ENCODE measurements around the gene PDE4C.

The PDE4C gene

DNA sequence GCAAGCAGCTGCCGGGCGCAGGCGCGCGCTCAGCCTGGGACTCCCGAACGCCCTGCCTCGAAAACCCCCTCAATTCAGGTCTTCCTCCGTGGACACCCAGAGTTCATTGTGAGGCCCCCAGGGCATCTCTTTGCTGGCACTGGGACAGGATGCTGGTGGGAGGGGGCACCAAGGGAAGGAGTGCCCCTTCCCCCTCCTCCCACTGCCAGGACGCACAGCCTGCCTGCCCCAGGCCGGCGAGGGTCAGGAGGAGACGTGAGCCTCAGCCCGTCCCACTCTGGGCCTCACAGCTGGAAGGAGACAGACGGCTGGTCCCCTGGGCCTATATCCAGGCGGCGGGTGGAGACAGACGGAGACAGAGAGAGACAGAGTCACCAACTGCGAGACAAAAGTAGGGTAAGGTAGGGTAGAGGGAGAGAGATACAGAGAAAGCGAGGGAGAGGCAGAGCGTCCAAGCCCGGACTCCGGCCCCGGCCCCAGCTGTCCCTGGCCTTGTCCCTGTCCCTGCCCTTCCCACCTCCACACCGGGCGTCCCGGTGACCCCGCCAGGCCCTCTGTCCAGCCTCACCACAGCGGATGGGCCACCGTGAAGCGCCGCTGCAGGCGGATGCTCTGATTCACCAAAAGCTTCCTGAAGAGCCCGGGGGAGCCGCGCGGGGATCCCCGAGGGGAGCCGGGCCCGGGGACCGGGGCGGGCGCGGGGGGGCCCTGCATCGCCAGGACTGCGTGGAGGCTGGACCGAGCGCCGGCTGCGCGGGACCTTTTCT, at the start of gene PDE4C:
Gene PDE4C, minus strand, starts transcription at position 737 of the 767 bp plus-strand sequence. Its CDS starts 23 bp downstream, at position 714.
- DNase-seq = no peak

GRCh38 chr19:18274781-18275356, 48.6 kb upstream of the PDE4C start:
- peak in 53 of 56 donors; percentile 4 to 92 (median 61) for DNase-seq

- no peak for DNase-seq
Measured at GRCh38 chr19:18274219-18274780, 48.1 kb upstream of the PDE4C start, which contains the start of gene IQCN. IQCN (minus strand) TSS chr19:18274452; CDS start chr19:18269478, 4,974 bp downstream.

- DNase-seq = no peak
Measured at GRCh38 chr19:18273561-18274218, 47.5 kb upstream of the PDE4C start.

DNA sequence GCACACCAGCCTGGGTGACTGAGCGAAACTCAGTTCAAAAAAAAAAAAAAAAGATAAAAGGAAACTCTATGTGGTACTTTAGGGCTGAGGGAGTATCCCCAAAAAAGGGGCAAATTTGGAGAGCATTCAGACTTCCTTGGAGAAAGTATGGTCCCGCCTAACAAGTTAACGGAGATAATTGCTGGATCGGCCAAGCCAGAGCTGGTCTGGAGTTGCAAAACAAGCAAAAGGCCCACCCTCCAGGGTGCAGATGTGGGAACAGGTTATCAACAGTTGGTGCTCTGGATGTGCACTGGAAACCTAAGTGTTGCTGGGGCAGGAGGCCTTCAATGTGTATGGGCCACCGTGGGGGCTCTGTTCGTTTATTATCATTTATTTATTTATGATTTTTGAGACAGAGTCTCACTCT, 45.2 kb upstream of the PDE4C start:
- no peak for DNase-seq

- DNase-seq = no peak
Measured at GRCh38 chr19:18270326-18270725, 44.1 kb upstream of the PDE4C start.

GRCh38 chr19:18269070-18269723, 43.0 kb upstream of the PDE4C start:
- DNase-seq = no peak

DNA sequence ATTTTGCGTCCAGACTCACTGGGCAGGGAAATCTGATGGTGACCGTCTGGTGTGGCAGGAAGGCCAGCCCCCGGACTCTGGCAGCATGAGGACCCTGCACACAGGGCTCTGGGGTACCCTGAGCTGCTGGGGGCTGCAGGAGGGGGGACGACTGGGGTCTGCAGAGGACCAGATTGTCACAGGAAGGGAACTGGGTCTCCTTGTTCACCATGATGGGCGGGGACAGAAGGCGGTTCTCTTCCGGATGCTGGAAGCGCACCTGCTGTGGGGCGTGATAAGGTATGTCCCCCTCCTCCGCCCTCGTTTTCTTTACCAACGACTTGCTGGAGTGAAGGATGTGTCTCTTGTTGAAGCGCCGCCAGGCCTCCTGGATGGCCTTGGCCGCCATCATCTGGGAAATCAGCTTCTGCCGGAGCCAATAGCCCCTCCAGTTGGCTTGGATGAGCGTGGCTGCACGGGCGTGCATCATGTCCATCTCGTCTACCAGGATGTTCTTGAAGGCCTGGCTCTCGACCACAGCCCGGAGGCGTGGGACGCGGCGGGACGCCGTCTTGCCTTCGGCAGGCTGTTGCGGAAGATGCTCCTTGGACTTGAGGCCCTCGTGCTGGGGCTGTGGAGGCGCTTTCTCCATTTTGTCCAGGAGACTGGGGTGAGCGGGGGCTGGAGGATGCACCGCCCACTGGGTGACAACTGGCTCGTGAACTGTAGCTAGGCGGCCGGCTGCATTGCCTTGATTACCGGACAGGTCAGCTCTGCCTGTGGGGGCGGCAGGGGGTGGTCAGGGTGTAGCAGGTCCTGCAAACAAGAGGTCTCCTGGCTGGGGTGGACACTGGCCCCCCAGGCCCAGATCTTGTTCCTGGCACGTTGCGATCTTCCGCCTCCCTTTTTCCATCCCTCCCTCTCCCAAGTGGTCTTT, 40.8 kb upstream of the PDE4C start:
- DNase-seq = no peak

DNA sequence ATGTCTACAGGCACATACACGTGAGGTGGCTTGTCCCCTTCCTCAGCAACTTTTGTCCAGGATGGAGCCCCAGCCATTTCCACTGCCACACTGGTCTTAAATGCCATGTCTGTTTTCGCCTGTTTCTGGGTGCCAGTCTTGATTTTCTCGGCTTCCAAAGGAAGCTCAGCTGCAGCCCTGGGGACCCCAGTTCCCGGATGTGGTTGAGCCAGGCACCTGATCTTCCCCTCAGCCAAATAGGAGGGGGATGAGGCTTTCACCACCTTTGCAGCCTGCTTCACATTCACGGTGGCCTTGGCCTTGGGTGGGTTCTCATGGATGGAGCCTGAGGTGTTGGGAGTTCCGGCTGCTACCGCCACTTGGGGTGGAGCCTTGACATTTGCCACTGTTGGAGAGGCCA, 39.3 kb upstream of the PDE4C start:
- DNase-seq = no peak

DNA sequence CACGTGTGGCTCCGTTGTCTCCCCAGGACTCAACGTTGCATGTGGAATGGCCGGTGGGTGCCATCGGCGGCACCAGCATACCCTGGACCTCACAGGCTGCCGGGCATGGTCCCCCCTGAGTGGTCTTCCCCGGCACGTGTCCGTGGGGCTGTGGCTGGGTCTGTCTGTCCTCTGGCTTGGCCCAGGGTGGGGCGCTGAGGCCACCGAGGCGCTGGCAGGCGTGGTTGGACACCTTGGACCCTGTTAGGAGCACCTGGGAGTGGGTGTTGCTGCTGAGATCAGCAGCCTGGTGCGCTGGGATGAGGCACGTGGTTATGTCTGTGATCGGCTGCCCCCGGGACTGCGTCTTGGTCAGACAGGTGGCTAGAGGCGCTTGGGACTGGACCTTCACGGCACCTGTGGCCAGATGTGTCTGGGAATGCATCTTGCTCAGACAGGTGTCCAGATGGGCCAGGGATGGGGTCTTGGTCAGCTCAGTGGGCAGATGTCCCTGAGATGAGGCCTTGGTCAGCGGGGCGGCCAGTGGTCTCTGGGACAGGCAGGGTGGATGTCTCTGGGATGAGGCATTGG, 38.8 kb upstream of the PDE4C start:
- no peak for DNase-seq

DNA sequence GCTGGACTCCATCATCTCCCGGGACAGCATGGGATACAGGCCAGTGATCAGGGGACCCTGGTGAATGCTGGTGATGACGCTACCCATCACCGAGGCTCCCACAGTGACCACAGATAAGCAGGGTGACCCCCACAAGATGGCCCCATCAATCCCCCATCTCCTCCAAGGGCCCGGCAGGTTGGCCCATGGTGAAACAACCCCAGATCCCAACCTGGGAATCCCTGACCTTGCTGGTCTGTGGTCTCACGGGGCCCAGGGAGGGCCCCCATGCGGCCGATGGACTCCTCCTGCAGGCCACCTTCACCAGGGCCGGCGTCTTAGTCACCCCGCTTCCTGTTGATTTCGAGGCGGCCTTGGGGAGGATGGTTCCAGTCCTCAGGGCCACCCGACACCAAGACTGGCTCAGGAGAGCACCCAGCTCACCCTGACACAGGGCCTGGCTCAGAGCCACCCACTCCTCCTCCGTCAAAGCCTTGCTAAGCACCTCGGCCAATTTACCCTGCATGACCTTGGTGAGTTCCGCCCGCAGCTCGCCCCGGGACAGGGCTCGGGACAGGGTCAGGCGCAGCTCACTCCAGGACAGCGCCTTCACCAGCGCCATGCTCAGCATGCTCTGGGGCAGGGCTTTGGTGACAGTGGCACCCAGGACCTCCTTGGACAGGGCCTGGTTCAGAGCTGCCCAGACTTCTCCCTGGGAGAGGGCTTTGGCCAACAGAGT, 38.1 kb upstream of the PDE4C start:
- DNase-seq = no peak

GRCh38 chr19:18263324-18264136, 37.3 kb upstream of the PDE4C start:
- DNase-seq = no peak

DNA sequence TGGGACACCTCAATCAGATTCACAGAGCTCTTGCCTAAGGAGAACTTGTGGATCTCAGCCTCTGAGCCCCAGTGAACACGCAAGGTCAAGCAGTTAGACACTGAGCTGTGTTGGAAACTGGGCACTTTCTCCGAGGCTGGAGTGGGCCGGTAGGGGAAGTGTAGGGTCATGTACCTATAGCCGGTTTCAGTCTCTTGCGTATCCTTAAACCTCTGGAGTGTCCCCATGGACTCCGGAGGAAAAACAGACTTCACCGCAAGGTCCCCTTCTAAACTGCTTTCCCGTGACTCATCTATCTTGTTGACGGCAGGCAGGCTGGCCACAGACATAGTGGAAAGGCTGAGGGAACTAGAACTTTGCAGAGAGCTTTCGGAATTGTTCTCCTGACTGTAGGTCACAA, 36.7 kb upstream of the PDE4C start:
- DNase-seq = no peak

DNA sequence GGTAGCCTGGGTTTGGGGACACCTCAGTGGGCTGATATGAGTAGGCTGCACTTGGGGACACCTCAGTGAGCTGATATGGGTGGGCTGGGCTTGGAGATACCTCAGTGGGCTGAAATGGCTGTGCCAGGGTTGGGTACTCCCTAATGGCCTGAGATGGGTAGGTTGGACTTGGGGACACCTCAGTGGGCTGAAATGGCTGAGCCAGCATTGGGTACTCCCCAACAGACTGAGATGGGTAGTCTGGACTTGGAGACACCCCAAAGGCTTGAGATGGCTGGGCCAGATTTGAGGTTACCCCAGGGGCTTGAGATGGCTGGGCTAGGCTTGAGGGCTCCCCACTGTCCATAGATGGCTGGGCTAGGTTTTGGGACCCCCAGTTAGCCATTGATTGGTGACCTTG, 35.9 kb upstream of the PDE4C start:
- DNase-seq = no peak

- no peak for DNase-seq
Measured at GRCh38 chr19:18261474-18261873, 35.2 kb upstream of the PDE4C start.

- no peak for DNase-seq
Measured at GRCh38 chr19:18259893-18260292, 33.7 kb upstream of the PDE4C start.

DNA sequence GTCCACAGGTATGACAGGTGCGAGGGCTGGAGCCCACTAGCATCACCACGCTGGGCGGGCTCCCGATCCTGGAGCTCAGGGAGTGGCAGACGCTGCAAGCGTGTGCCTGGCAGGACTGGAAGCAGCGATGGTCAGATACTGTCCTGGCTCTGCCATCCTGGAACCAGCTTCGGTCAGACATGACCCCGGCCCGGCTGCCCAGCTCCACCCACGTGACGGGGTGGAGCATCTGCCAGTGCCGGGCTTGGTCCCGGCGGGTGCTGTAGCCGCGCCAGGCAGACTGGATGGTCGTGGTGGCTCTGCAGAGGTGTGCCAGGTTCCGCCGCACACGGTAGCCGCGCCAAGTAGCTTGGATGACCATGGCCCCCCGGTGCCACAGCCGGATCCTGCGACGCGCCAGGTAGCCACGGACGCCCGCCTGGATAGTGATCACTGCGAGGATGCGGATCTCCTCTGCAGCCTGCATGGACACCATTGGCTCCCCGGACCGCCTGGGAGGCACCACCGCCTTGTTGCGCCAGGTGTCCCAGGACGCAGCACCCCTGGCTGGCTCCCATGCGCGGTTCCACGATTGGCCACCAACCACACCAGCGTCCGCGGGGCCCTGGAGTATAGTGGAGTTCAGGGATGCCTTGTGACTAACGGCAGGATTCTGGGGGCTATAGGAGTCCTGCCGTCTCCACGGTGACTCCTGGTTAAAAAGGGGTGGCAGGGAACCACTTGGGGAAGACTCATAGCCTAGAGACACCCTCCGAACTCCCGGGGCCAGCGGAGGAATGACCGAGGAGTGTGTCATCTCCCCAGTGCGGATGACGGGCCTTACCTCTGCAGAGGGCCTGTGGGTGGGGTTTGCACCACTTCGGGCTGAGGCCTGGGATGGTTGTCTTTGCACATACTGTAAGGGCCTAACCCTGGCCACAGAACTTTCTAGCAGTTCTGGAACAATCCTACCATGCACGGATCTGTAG, 31.5 kb upstream of the PDE4C start:
- no peak for DNase-seq
